GM12878 (cell line): ENCODE data around the gene CAV1. TPM values are rescaled to one million over a fixed set of nuclear protein-coding genes. Genes with fewer than 3 reads are reported as not detected.

Experiments used
- ATAC-seq: fragments of 200-7000 bp; cut with Tn5 transposase; 3 replicates; pipeline ENCODE4 v1.9.1; 2020; ENCODE audit warnings: mild to moderate bottlenecking, moderate library complexity
- BruUV-seq: library from RNA; stranded (reverse); fragments of 400-500 nt; replicated peaks from 2 replicates; lab custom pipeline; 2021; lab: Mats Ljungman, UMichigan
- CTCF ChIA-PET: fragments of 300-600 bp; sonication (Branson Sonifier 250); formaldehyde crosslinking; extraction: SDS; loops from one replicate; lab custom pipeline; 2021; ENCODE audit warnings: inconsistent platforms; lab: Yijun Ruan, JAX
- POLR2A ChIA-PET: fragments of 350-600 bp; formaldehyde crosslinking; extraction: SDS; loops from one replicate; lab custom pipeline; 2021; ENCODE audit warnings: inconsistent platforms; lab: Charles Lee
- RAD21 ChIA-PET: fragments of 300-600 bp; sonication (Branson Sonifier 250); formaldehyde crosslinking; loops from one replicate; lab custom pipeline; 2023; ENCODE audit warnings: antibody characterized with exemption; ENCODE audit not compliant: unreplicated experiment; lab: Charles Lee
- SMC1A ChIA-PET: fragments of 300-600 bp; sonication (Branson Sonifier 250); formaldehyde crosslinking; loops from one replicate; lab custom pipeline; 2023; ENCODE audit not compliant: unreplicated experiment, uncharacterized antibody; lab: Charles Lee
- DNase-seq: peaks from one replicate; pipeline ENCODE4 v3.0.0-alpha.2; 2011; ENCODE audit warnings: low read depth, low spot score
- FAIRE-seq: peaks from 3 replicates; lab custom pipeline; 2011; peaks lifted over from hg19 to GRCh38; lab: Jason Lieb, UNC
- H2AFZ ChIP-seq: 2 replicates; pipeline ENCODE4 v1.6.0; 2011; ENCODE audit warnings: low read depth, low read length, control low read depth; ENCODE audit not compliant: control insufficient read depth
- H3K27ac ChIP-seq: 2 replicates; pipeline ENCODE4 v1.5.1; 2011; ENCODE audit warnings: control low read depth; ENCODE audit not compliant: control insufficient read depth, insufficient read depth
- H3K27me3 ChIP-seq, 2 experiments: replicated peaks in 1 of 2; 2 replicates each; pipeline versions ENCODE4 v1.6.0 to v1.6.1; 2011; ENCODE audit warnings: low read length in 1 of 2; ENCODE audit not compliant: control insufficient read depth in 2 of 2, insufficient read depth in 2 of 2
- H3K36me3 ChIP-seq, 2 experiments: 2 replicates each; pipeline ENCODE4 v1.5.1; 2011; ENCODE audit warnings: low read length in 1 of 2; ENCODE audit not compliant: control insufficient read depth in 2 of 2, insufficient read depth in 2 of 2
- H3K4me1 ChIP-seq: 2 replicates; pipeline ENCODE4 v1.6.1; 2011; ENCODE audit warnings: mild to moderate bottlenecking, low read length, moderate library complexity, mixed read lengths; ENCODE audit not compliant: control insufficient read depth, insufficient read depth
- H3K4me2 ChIP-seq: 2 replicates; pipeline ENCODE4 v1.6.0; 2011; ENCODE audit warnings: control low read depth; ENCODE audit not compliant: control insufficient read depth, insufficient read depth
- H3K4me3 ChIP-seq: fragments of 200-600 bp; sonication (generic); 2 replicates; pipeline ENCODE4 v1.5.1; 2016
- H3K79me2 ChIP-seq: 2 replicates; pipeline ENCODE4 v1.6.0; 2011; ENCODE audit warnings: low read length; ENCODE audit not compliant: control insufficient read depth, insufficient read depth
- H3K9ac ChIP-seq: 2 replicates; pipeline ENCODE4 v1.8.0; 2011; ENCODE audit warnings: low read length, control low read depth, mixed read lengths; ENCODE audit not compliant: control insufficient read depth, insufficient read depth
- H3K9me3 ChIP-seq: replicated peaks from 3 replicates; pipeline ENCODE4 v1.5.1; 2011; ENCODE audit warnings: mild to moderate bottlenecking, low read length; ENCODE audit not compliant: control insufficient read depth, insufficient read depth
- H4K20me1 ChIP-seq: 2 replicates; pipeline ENCODE4 v1.6.0; 2011; ENCODE audit not compliant: control insufficient read depth, insufficient read depth
- CBX3 ChIP-seq: fragments of 200-600 bp; sonication (generic); IDR thresholded peaks from 2 replicates; pipeline ENCODE4 v1.6.1; 2016; ENCODE audit warnings: low read depth, borderline replicate concordance
- CBX5 ChIP-seq: sonication (generic); IDR thresholded peaks from 2 replicates; pipeline ENCODE4 v1.6.1; 2016; ENCODE audit warnings: low read depth, moderate library complexity, mild to moderate bottlenecking, inconsistent platforms
- FOXK2 ChIP-seq: fragments of 450-650 bp; IDR thresholded peaks from 2 replicates; pipeline ENCODE4 v1.6.1; 2017; ENCODE audit warnings: mild to moderate bottlenecking, moderate library complexity
- GATAD2B ChIP-seq: fragments of 450-650 bp; conservative IDR thresholded peaks from 2 replicates; pipeline ENCODE4 v1.6.1; 2017; ENCODE audit warnings: low read depth, mild to moderate bottlenecking, moderate library complexity
- NFYA ChIP-seq: IDR thresholded peaks from 2 replicates; pipeline ENCODE4 v1.6.1; 2011; ENCODE audit warnings: low read depth, mild to moderate bottlenecking, low read length, improper control_type of control experiment, borderline replicate concordance
- RAD51 ChIP-seq: fragments of 450-650 bp; IDR thresholded peaks from 2 replicates; pipeline ENCODE4 v1.6.1; 2016; ENCODE audit warnings: moderate library complexity, mild to moderate bottlenecking, inconsistent platforms
- RBBP5 ChIP-seq: fragments of 200-600 bp; sonication (generic); conservative IDR thresholded peaks from 2 replicates; pipeline ENCODE4 v1.6.1; 2016
- WRNIP1 ChIP-seq: IDR thresholded peaks from 2 replicates; pipeline ENCODE4 v1.6.1; 2011; ENCODE audit warnings: low read depth, low read length, improper control_type of control experiment, borderline replicate concordance
- YY1 ChIP-seq: IDR thresholded peaks from 2 replicates; pipeline ENCODE4 v1.6.1; 2011; ENCODE audit warnings: low read depth, mild to moderate bottlenecking, low read length
- ZNF622 ChIP-seq: fragments of 450-650 bp; IDR thresholded peaks from 2 replicates; pipeline ENCODE4 v1.6.1; 2017; ENCODE audit warnings: mild to moderate bottlenecking, inconsistent platforms
- WGBS: methylation state at CpG from one replicate; pipeline ENCODE4 v1.1.6; 2016; ENCODE audit warnings: low lambda C conversion rate; ENCODE audit not compliant: insufficient replicate concordance, insufficient coverage; ENCODE audit errors: missing lambda C conversion rate; 5-methylcytosine and 5-hydroxymethylcytosine counted together
- in situ Hi-C: fragments of 300-500 bp; cut with MboI; formaldehyde crosslinking; loops from 9 replicates; pipeline ENCODE4 v1.14.3; 2018; ENCODE audit warnings: mixed read lengths
- intact Hi-C: fragments of 100-400 bp; cut with micrococcal nuclease; formaldehyde crosslinking; loops from one replicate; pipeline ENCODE4 v1.14.2; 2022; ENCODE audit not compliant: unreplicated experiment
- polyA plus RNA-seq, 11 experiments: library from polyadenylated mRNA; depleted of rRNA in 4 of 11; unstranded in 6 of 11; stranded (reverse) in 5 of 11; fragments of >200 nt; fragmentation: Nextera tagmentation in 4 of 11; fragmentation: Illumina TruSeq in 1 of 11; extraction: Ambion mirVana in 4 of 11; extraction: Trizol in 1 of 11; gene quantifications; 1 replicate in 1 of 11; 2 replicates in 10 of 11; pipeline versions ENCODE4 v1.2.1 to v1.2.3, GENCODE V29; 2011 to 2016; ENCODE audit warnings: inconsistent platforms in 2 of 11, missing spikeins in 2 of 11, low read depth in 1 of 11
- total RNA-seq, 4 experiments: library from RNA; depleted of rRNA in 3 of 4; stranded (reverse); fragments of >200 nt in 3 of 4; fragmentation: Illumina TruSeq in 1 of 4; extraction: Trizol in 1 of 4; gene quantifications; 2 replicates each; pipeline versions ENCODE4 v1.2.1 to v1.2.3, GENCODE V29; 2013 to 2021
- TF ChIP-seq, protein P1 (sequence below): fragments of 150-350 bp; IDR thresholded peaks from 2 replicates; pipeline ENCODE4 v1.6.1; 2016; ENCODE audit warnings: low read depth, low read length
- TF ChIP-seq, protein P2 (sequence below): fragments of 450-650 bp; formaldehyde crosslinking; IDR thresholded peaks from 2 replicates; pipeline ENCODE4 v1.4.0; 2020; ENCODE audit warnings: mild to moderate bottlenecking, moderate library complexity
- TF ChIP-seq, protein P3 (sequence below): fragments of 450-650 bp; IDR thresholded peaks from 2 replicates; pipeline ENCODE4 v1.6.1; 2017; ENCODE audit warnings: mild to moderate bottlenecking, low read depth, inconsistent platforms; ENCODE audit not compliant: poor library complexity, severe bottlenecking

The CAV1 gene
- total and polyA plus RNA-seq, 10 of the 15 experiments (the other 5 are each of a cell fraction or from before 2014, with no cell fraction given) = 0.45 to 26.5 (median 2.0) TPM

DNA sequence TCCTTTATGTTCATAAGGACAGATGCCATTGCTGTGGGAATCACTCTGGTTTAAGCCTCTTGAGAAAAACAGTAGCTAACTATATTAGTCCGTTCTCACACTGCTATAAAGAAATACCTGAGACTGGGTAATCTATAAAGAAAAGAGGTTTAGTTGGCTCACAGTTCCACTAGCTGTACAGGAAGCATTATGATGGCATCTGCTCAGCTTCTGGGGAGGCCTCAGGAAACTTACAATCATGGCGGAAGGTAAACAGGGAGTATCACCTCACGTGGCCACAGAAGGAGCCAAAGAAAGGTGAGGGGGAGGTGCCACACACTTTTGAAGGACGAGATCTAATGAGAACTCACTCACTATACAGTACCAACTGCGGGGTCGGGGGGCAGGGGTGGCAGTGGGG, 28.2 kb upstream of the CAV1 start (continued):
- no peak for TF ChIP-seq NFYA
- TF ChIP-seq, protein P1, sequence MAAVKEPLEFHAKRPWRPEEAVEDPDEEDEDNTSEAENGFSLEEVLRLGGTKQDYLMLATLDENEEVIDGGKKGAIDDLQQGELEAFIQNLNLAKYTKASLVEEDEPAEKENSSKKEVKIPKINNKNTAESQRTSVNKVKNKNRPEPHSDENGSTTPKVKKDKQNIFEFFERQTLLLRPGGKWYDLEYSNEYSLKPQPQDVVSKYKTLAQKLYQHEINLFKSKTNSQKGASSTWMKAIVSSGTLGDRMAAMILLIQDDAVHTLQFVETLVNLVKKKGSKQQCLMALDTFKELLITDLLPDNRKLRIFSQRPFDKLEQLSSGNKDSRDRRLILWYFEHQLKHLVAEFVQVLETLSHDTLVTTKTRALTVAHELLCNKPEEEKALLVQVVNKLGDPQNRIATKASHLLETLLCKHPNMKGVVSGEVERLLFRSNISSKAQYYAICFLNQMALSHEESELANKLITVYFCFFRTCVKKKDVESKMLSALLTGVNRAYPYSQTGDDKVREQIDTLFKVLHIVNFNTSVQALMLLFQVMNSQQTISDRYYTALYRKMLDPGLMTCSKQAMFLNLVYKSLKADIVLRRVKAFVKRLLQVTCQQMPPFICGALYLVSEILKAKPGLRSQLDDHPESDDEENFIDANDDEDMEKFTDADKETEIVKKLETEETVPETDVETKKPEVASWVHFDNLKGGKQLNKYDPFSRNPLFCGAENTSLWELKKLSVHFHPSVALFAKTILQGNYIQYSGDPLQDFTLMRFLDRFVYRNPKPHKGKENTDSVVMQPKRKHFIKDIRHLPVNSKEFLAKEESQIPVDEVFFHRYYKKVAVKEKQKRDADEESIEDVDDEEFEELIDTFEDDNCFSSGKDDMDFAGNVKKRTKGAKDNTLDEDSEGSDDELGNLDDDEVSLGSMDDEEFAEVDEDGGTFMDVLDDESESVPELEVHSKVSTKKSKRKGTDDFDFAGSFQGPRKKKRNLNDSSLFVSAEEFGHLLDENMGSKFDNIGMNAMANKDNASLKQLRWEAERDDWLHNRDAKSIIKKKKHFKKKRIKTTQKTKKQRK = no peak
- no peak for TF ChIP-seq ZNF622
- no peak for TF ChIP-seq YY1
- TF ChIP-seq CBX3 = no peak

DNA sequence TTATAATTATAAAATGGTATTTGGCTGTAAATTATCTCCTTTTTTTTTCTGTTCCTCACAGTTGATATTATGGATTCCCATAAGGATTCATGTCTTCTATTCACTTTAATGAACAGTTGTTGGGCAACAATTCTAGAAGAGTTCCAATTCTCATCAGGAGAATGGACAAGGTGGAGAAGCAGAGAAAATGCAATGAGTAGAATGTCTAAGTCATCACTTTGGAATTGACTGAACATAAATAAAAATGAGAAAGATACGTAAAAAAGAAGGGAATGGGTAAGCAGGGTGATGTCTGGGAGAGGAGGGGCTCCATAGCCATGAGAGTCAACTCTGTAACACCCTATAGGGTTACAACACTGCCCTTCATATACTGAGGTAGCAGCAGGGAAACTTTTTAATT, 27.1 kb upstream of the CAV1 start:
- Histone ChIP-seq H4K20me1 (no peaks in the 10 kb centered on the region), H2AFZ (no peak overlapping the region), H3K9ac (no peak overlapping the region), H3K27ac (no peak overlapping the region), H3K4me3 (no peak overlapping the region), H3K4me2 (no peak overlapping the region), H3K79me2 (no peaks in the 10 kb centered on the region), H3K9me3 (no peaks in the 10 kb centered on the region), H3K4me1 (peaks cover 12% of the 10 kb centered on the region), H3K27me3 (peaks cover 0 to 2% of the 10 kb centered on the region in 2 experiments; a peak in 1 of 4 replicates), H3K36me3 (no peaks in the 10 kb centered on the region)
- in situ Hi-C loops = no loop called here
- intact Hi-C loops = no loop called here
- BruUV-seq = no TSS peak
- FAIRE-seq = no peak
- ChIA-PET CTCF (no interaction called here), POLR2A (no interaction called here), SMC1A (no interaction called here), RAD21 (no interaction called here)
- no peak for DNase-seq
- WGBS = 0% methylated on average over 1 of the region's 1 CpG
- no peak for ATAC-seq
- TF ChIP-seq FOXK2 (no peak), RBBP5 (no peak), RAD51 (no peak), WRNIP1 (no peak), GATAD2B (no peak), CBX5 (no peak)
- TF ChIP-seq, protein P2, sequence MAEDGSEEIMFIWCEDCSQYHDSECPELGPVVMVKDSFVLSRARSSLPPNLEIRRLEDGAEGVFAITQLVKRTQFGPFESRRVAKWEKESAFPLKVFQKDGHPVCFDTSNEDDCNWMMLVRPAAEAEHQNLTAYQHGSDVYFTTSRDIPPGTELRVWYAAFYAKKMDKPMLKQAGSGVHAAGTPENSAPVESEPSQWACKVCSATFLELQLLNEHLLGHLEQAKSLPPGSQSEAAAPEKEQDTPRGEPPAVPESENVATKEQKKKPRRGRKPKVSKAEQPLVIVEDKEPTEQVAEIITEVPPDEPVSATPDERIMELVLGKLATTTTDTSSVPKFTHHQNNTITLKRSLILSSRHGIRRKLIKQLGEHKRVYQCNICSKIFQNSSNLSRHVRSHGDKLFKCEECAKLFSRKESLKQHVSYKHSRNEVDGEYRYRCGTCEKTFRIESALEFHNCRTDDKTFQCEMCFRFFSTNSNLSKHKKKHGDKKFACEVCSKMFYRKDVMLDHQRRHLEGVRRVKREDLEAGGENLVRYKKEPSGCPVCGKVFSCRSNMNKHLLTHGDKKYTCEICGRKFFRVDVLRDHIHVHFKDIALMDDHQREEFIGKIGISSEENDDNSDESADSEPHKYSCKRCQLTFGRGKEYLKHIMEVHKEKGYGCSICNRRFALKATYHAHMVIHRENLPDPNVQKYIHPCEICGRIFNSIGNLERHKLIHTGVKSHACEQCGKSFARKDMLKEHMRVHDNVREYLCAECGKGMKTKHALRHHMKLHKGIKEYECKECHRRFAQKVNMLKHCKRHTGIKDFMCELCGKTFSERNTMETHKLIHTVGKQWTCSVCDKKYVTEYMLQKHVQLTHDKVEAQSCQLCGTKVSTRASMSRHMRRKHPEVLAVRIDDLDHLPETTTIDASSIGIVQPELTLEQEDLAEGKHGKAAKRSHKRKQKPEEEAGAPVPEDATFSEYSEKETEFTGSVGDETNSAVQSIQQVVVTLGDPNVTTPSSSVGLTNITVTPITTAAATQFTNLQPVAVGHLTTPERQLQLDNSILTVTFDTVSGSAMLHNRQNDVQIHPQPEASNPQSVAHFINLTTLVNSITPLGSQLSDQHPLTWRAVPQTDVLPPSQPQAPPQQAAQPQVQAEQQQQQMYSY (CRISPR knock-in tag) = no peak
- TF ChIP-seq, protein P3, sequence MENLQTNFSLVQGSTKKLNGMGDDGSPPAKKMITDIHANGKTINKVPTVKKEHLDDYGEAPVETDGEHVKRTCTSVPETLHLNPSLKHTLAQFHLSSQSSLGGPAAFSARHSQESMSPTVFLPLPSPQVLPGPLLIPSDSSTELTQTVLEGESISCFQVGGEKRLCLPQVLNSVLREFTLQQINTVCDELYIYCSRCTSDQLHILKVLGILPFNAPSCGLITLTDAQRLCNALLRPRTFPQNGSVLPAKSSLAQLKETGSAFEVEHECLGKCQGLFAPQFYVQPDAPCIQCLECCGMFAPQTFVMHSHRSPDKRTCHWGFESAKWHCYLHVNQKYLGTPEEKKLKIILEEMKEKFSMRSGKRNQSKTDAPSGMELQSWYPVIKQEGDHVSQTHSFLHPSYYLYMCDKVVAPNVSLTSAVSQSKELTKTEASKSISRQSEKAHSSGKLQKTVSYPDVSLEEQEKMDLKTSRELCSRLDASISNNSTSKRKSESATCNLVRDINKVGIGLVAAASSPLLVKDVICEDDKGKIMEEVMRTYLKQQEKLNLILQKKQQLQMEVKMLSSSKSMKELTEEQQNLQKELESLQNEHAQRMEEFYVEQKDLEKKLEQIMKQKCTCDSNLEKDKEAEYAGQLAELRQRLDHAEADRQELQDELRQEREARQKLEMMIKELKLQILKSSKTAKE = no peak
